Stimulated activated CD4-positive, alpha-beta T cell treated with anti-CD3 and anti-CD28 coated beads, Interleukin-4, amount 100 ng/mL, for 48 hours (primary cell): ENCODE results near the gene AGAP9.
"Not testable (repeated sequence)": the region's sequence is repeated elsewhere in the genome, so short reads cannot be mapped to it uniquely, and the experiment has no call there.

Experiments
- DNase-seq, 2 donors: peaks; one replicate each; pipeline ENCODE4 v3.0.0-alpha.2; 2020; ENCODE audit warnings: low read depth in 2 of 2

The AGAP9 gene

DNA sequence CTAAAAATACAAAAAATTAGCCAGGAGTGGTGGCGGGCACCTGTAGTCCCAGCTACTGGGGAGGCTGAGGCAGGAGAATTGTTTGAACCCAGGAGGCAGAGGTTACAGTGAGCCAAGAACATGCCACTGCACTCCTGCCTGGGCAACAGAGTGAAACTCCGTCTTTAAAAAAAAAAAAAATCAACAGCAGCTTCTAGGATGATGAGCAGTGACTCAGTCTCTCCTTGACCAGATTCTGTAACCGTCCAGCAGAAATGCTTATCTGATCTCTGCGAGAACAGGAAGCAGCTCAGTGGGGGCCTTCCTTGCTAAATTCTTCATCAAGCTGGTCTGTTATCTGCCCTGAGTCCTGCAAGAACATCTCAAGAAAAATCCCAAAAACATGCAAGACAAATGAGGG is 37.5 kb downstream of the AGAP9 start:
- not testable (repeated sequence) for DNase-seq

- DNase-seq = not testable (repeated sequence)
Measured at GRCh38 chr10:47484786-47485185, 38.7 kb downstream of the AGAP9 start.

GRCh38 chr10:47483923-47484322 is 39.5 kb downstream of the AGAP9 start, which contains the start of gene ANXA8:
Gene ANXA8, minus strand, starts transcription at chr10:47484115. Its CDS starts 182 bp downstream, at chr10:47483933.
- not testable (repeated sequence) for DNase-seq

GRCh38 chr10:47482367-47482766 is 41.1 kb downstream of the AGAP9 start:
- not testable (repeated sequence) for DNase-seq

DNA sequence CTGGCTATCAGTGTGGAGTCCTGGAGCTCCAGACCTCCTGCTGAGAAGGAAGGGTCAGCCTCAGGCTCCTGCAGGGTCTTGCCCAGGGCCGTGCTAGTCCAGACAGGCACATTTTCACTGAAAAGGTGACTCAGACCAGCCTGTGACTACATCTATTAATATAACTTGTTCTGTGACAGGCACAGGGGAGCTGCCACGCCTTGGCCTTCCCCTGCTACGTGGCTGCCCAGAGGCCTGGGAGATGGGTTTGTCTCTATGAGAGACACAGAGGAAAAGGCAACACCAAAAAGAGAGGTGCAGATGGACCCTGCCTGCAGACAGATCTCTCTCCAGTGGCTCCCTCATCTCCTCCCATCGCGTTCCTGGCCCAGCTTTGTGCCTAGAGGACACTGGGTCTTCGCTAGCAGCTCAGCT is 41.7 kb downstream of the AGAP9 start:
- not testable (repeated sequence) for DNase-seq

DNA sequence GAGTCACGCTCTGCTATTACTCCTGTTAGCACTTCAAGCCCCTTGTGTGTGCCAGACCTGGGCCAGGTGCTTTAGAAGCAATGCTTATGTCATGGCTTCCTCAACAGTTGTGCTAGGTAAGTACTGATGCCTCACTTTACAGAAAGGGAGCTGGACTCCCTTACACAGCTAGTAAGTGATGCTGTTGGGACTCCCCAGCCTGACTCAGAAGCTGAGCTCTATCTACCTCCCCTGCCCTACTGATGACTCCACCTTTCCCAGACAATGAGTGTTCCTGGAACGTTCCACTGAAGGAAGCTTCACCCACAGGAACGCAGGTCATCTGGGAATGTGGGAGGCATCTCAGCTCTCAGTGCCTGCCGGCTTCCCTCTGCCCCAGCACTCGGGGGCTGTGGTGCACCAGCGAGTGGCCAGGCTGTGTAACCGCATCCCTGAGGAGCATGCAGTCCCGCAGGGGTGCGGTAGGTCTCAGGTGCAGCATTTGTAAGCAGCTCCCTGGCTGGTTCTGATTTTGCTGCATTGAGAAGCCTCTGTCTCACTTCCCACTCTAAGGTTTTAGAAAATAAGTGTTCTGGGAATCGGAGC is 42.2 kb downstream of the AGAP9 start:
- not testable (repeated sequence) for DNase-seq

GRCh38 chr10:47480133-47480532 is 43.3 kb downstream of the AGAP9 start:
- not testable (repeated sequence) for DNase-seq

- DNase-seq = not testable (repeated sequence)
Measured at GRCh38 chr10:47478114-47478513, 45.3 kb downstream of the AGAP9 start.

DNA sequence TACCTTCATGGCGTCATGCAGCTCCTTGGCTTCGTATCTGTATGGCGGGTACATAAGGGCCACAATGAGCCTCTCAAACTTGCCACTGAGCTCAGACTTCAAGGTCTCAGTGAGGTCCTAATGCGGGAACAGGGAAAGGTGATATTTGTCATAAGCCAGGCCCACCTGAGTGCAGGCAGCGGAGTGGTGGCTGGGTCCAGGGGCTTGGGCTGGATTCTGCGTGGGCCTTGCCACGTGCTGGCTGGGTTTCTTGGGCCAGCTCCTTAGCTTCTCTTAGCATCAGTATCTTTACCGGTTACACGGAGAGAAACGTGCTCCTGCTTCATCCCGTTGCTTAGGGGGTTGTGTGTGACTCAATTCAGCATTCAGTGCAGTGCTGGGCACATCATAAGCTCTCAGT is 46.4 kb downstream of the AGAP9 start:
- not testable (repeated sequence) for DNase-seq

GRCh38 chr10:47475101-47475500 is 48.3 kb downstream of the AGAP9 start:
- not testable (repeated sequence) for DNase-seq

- not testable (repeated sequence) for DNase-seq
Measured at GRCh38 chr10:47473516-47473915, 49.9 kb downstream of the AGAP9 start.

DNA sequence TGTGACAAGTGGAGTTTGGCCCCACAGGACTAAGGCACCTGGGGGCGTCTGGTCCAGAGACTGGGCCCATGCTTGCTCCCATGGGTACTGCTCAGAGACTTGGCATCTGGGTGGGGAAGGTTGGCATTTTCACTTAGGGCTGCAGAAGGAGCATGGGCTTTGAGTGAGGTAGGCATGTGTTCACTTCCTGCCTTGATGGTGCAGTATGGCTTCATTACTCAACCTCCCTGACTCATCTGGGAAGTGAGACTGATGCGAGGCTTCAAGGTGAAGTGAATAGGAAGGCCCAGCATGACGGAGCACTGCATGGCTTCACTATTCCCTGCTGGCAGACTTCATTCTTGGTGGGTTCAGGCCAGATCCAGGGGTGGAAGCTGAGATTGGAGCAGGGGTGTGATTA is 50.8 kb downstream of the AGAP9 start:
- not testable (repeated sequence) for DNase-seq

- DNase-seq = not testable (repeated sequence)
Measured at GRCh38 chr10:47472072-47472471, 51.4 kb downstream of the AGAP9 start.

DNA sequence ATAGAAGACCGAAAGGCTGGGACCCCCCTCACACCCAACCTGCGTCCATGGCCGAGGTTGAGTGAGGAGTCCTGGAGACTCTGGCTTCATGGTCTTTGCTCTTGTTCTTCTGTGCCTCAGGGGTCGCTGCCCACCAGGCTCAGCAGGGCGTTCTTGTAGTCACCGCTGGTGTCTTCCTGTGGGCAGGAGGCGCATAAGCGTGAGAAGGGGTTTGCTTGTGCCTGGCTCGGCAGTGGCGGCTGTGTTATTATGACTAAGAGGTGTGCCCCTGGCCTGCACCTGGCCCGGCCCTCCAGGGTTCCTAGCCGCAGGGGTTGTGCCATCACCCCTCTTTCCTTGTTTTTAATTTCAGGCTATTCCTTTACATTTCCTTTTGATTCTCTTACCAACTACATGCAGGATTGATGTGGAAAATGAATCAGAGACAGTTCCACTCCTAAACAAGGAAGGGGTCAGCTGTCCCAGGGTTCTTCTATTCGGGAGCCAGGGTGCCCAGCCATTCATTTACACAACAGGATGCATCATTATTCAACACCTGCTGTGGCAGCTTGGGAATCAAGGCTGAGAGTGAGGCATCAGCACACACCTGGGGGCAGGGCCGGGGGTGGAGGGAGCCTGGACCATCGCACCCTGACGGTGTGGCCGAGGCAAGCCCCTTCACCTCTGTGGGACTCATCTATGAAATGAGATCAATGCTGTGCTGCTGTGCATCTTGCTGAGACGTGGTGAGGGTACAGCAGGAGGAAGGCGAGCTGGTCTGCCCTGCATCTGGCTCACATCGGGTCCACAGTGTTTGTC is 54.5 kb downstream of the AGAP9 start:
- DNase-seq = not testable (repeated sequence)

DNA sequence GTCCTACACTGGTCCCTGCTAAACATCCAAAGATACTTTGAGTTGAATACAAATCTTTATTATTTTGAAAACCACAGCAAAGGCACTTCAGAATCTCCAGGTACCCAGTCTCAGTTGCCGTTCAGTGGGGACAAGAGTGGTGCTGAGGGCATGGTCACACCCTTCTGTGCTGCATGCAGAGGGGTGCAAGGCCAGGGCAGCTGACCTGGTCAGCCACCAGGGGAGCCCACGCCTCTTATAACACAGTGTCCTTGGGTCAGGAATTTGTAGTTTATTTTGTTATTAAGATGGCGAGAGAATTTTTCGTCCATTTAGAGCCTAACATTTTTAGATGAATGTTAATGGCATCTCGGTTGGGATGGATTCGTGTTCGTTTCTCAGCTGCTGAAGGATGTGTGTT is 55.5 kb downstream of the AGAP9 start:
- DNase-seq = not testable (repeated sequence)

GRCh38 chr10:47467458-47467857 is 56.0 kb downstream of the AGAP9 start:
- not testable (repeated sequence) for DNase-seq

- DNase-seq = not testable (repeated sequence)
Measured at GRCh38 chr10:47465216-47465917, 58.1 kb downstream of the AGAP9 start.

DNA sequence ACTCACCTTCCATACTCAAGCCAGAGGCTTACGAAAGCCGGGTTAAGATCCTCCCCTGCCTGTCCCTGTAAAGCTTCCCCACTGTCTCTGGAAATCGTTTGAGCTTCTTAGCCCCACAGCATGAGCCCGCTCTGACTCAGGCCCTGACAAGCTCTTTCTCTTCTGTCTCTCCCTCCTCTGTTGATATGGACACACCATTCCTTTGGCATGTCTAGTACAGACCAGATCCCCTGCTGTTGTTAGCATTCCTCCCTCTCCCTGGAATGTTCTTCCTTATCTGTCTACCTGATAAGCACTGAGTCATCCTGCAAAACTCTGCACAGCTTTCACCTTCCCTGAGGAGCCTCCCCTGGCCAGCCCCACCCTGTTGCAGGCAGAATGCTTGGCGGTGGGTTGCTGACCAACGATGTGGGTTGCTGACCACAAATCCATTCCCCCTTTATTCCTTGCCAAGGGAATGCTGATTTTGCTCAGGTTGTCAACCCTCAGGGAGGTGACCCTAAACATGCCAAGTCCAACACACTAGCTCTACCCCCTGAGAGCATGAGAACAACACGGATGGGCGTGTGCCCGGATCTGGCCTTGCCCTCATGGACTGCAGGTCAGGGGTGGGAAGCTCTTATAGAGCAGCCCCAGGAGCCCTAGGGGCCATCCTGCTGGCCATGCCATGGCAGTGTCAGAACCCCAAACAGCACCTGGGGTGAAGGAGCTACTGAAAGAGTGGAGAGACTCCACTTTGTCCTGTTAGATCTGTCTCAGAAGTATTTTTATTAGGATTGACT is 60.7 kb downstream of the AGAP9 start:
- not testable (repeated sequence) for DNase-seq

DNA sequence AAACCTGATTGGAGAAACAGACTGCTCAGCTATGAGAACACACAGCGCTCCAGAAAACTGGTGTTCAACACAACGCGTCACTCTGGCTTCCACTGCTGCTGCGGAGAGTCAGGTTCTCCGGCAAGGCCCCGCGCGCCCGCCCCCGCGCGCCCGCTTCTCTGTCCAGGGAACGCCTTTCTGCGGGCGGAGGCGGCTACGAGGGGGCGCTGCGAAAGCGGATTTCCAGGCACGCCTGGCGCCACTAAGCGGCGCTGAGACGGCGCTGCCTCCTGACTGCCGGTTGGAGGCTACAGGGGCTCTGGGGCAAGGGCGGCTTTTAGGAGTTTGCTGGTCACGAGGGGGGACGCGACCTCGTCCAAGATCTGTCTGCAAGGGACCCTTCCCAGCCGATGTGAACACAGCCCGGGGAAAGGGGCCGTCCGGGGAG is 62.2 kb downstream of the AGAP9 start:
- DNase-seq = peak in 1 of 2 donors; percentile 12

DNA sequence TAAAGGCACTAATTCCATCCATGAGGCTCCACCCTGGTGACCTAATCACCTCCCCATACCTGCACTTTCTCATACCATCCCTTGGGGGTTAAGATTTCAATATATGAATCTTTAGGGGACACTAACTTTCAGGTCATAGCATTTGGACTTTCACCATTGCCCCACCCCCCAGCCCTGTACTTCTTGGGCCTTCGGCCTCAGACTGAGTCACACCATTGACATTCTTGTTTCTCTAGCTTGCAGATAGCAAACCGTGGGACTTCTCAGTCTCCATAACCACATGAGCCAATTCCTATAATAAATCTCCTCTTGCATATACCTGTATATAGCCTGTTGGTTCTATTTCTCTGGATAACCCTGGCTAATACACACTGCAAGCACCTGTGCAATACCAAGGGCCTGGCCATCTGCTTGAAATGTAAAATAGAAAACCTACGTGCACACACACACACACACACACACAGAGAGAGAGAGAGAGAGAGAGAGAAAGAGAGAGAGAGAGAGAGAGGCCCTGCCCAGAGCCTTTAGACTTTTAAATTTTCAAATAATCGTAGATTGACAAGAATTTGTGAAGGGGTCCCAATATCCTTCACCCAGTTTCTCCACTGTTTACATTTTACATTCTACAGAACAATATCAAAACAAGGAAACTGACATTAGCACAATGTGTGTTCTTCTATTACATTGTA is 64.8 kb downstream of the AGAP9 start:
- DNase-seq = no peak

- no peak for DNase-seq
Measured at GRCh38 chr10:47457826-47458225, 65.6 kb downstream of the AGAP9 start.
